ENCODE results near the gene BICDL1. TPM values are rescaled to one million over a fixed set of nuclear protein-coding genes. Genes with fewer than 3 reads are reported as not detected.

Gene BICDL1
- polyA plus RNA-seq, 4 donors: 34.5 to 42.7 (median 39.7) TPM

DNA sequence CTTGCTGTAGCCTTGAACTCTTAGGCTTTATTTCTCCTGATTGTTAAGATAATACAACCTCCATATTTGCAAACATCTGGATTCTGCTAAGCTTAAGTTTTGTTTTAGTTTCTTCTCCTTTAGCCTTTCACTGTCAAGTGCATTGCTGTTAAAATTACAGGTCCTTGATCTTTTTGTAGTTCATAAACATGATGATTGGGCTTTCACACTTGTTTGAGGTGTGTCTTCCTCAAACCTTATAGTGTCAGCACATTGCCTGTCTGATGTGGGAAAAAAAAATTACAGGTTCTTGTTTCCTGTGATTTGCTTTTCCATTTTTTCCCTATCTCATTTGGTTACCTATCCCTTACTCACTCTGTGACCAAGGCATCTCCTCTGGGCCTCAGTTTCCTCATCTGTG is 59.2 kb downstream of the BICDL1 start:
- no peak for DNase-seq (ENCODE audit: low read depth in 4 of 4, low spot score in 2 of 4)

DNA sequence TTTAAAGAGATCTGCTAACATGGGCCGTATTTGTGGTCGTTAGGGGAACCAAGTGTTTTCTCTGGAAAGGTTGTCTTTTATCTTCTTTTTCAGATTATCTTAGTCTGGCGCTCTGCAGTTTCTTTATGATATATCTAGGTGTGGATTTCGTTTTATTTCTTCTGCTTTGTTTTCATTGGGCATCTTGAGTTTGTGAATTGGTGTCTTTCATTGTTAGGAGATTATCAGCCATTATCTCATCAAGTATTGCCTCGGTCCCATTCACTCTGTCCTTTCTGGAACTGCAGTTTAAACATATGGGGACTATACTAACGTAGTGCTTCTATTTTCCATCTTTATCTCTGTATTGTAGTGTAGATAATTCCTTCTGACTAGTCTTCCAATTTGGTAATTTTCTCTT is 60.4 kb downstream of the BICDL1 start:
- DNase-seq (ENCODE audit: low read depth in 4 of 4, low spot score in 2 of 4): no peak

DNA sequence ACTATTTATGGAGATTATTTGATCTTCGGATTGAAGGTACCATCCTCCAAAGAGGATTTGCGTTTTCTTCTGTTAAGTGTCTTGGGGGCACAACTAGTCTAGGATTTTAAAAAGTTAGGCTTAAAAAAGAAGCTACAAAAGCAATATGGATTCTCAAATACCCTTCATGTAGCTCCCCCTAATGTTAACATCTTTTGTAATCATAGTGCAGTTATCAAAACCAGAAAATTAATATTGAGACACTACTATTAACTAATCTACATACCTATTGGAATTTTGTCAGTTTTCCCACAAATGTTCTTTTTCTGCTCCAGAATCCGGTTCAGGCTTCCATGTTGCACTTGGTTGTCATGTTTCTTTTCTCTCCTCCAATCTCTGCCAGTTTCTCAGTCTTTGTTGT is 62.5 kb downstream of the BICDL1 start:
- no peak for DNase-seq (ENCODE audit: low read depth in 4 of 4, low spot score in 2 of 4)

DNA sequence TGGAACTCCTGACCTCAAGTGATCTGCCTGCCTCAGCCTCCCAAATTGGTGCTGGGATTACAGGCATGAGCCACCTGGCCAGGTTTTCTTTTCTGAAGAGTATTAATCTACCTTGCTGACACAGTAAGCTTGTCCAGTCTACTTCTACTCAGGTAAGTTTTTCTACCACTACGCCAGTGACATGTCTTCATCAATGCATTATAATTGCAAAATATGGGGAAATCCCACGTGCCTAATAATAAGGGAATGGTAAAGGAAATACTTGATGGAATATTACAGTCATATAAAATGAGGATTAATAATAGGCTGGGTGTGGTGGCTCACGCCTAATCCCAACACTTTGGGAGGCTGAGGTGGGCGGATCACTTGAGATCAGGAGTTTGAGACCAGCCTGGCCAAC is 65.3 kb downstream of the BICDL1 start:
- DNase-seq (ENCODE audit: low read depth in 4 of 4, low spot score in 2 of 4): no peak

DNA sequence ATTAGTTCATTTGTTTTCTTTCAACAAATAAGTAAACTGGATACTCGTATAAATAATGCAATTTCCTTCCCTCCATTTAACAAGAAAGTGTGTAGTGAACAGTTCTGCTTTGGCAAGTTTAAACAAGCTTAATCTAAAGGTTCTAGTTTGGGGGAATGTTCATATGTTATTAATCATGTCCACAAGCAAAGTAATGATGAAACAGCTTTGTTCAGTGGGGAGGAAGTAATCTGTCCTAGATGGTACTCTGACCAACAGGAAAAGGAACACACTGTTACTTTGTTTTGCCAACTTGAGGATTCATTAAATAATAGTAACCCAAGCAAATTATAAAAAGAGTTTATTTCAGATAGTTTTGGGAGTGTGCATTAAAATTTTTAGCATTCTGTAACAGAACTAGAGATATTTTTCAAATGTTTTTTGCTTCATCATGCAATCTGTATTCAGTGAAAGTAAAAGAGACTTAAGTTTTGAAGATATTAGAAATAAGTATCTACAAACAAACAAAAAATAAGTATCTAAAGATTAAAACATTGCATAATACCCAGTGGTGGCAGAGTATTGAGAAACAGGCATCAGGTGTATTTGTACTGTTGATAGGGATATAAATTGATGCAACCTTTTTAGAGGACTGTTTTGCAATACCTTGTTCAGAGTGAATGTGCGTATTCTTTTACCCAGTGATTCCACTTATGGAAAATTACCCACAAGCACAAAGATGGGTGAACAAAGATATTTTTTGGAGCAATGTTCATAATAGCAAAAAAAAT is 66.4 kb downstream of the BICDL1 start:
- no peak for DNase-seq (ENCODE audit: low read depth in 4 of 4, low spot score in 2 of 4)

DNA sequence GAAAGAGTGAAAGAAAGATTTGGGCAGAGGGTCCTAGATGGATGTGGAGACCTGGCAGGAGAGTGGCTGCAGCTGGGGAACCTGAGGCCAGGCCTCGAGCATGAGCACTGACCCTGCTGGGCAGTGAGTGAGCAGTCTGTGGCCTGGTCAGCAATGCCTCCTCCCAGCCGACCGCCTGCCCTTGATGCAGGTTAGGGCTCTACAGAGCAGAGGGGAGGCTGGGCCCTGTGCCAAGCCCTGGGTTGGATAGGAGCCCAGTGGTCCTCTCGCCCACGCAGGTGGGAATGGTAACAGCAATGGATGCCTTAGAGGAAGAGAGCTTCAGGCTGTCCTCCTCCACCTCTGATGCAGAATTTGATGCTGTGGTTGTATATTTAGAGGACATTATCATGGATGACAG is 67.7 kb downstream of the BICDL1 start:
- DNase-seq (ENCODE audit: low read depth in 4 of 4, low spot score in 2 of 4): no peak

DNA sequence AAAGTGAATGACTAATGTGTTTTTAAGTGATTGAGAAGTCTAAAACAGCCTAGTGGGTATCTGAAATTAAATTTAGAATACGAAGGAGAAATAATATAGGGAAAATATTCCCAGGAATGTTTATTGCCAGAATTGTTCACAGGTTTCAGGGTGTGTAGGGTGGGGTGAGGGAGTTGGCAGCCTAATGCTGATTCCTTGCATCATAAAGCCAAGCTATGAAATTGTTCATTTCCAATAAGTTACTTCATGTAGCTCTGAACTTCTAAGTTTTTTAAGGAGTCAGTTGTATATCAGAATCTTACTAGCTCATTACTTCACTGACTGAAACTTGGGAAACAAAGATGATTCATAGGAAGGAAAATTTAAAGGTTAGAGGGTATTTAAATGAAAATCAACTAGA is 71.2 kb downstream of the BICDL1 start:
- DNase-seq (ENCODE audit: low read depth in 4 of 4, low spot score in 2 of 4): no peak

DNA sequence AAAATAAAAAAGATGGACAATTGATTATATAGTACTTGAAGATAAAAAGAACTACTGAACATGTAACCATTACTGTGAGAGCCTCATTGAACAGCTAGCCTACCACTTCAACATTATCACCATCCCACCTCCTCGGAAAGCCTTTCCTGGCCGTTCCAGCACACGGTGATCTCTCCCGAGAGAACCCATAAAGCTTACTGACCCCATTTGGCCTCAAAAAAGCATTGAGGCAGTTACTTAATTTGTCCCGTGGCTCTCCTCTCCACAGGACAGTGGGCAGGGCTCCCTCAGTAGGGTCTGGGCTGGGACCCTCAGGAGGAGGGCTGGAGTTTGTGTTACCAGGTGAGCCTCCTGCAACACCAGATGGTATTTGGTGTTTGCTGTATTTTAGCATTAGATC is 71.7 kb downstream of the BICDL1 start:
- DNase-seq (ENCODE audit: low read depth in 4 of 4, low spot score in 2 of 4): no peak

DNA sequence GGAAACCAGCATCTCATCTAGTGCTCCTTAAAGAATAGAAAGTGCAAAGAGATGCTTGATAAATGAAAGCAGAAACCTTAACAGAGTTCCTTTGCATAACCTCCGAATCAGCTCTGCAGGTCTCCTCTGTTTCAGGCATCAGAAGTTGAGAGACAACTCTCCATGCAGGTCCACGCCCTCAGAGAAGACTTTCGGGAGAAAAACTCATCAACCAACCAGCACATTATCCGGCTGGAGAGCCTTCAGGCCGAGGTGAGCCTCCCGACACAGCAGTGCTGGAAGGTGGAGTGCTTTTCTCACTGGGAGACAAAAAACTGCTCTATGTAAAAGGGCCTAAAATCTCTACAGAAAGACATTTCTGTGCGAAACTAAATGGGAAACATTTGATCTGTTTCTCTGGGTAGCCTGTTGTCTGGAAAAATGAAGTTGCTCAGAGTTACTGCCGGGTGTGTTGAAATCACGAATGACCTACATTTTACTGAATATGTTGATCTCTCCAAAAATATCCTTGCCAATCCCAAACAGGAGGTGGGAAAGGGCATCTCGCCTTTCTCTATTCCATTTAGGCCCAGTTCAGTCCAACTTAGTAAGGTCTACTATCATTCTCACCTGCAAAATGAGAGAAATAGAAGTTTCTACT is 72.7 kb downstream of the BICDL1 start:
- no peak for DNase-seq (ENCODE audit: low read depth in 4 of 4, low spot score in 2 of 4)

DNA sequence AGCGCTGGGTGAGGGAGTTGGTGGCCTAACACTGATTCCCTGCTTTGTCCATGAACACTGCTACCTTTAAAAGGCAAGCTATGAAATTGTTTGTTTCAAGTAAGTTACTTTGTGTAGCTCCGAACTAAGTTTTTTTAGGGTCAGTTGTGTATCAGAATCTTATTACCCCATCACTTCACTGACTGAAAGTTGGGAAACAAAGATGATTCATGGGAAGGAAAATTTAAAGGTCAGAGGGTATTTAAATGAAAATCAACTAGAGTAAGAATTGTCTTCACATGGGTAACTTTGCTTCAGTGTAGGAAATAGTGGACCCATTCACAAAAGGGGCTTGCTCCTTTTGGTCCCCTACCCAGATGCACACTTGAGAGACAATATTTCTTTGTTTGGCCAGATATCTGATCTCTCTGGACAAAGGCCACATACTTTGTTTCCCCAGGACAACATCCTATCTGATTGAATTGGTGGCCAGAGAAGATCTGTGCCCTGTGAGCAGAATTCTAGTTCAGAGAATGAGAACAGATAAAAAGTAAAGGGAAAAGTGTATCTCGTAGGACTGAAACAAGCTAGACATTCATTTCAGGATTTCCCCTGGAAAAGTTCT is 74.0 kb downstream of the BICDL1 start:
- no peak for DNase-seq (ENCODE audit: low read depth in 4 of 4, low spot score in 2 of 4)

DNA sequence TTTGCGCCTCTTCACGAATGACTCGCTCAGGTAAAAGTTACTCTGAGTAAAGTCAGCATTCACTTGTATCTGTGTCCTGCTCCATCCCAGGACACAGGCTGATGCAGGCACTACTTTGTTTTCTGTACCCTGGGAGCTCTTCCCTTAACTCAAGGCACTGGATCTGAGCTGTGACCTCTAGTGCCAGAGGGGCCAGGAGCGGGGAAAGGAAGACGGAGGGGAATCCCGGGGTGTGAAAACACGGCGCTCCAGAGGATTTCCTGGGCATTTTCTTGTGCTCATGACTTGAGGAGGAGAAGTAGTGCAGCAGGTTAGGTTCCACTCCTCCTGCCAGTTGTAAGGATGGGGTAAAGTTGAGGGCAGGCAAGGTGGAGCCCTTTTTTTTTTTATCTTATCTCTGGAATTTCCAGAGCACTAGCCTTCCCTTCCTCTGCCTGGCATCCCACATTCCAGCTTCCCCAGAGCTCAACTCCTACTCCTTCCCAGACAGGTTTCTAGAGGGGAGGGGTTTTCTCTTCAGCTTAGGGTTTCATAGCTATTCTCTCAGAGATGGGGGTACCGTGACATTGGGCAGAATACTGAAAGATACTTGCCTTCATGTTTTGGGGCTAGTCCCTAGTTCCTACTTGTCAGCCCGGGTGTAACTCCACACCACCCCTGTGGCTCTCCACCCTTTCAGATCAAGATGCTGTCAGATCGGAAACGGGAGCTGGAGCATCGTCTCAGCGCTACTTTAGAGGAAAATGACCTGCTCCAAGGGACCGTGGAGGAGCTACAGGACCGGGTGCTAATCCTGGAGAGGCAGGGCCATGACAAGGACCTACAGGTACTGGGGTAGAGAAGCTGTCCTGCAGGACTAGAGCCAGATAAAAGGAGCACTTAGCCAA is 75.3 kb downstream of the BICDL1 start:
- DNase-seq (ENCODE audit: low read depth in 4 of 4, low spot score in 2 of 4): no peak

DNA sequence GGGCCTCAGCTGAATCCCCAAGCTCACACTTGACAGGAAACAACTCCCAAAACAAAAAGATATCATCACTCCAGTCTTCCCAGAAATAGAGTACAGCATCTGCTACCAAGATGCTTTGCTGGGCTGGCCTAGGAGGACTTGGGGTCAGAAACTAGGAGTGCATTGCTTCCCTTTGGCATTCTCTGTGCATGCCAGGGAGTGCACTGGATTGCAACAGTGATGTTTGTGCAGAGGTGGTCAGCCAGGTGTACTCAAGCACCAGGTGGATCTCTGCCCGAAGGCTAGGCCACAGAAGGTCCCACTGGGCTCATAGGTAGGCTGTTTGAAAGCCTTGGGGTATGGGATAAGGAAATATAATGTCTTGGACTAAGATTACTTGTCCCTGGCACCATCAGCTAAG is 76.4 kb downstream of the BICDL1 start:
- no peak for DNase-seq (ENCODE audit: low read depth in 4 of 4, low spot score in 2 of 4)

DNA sequence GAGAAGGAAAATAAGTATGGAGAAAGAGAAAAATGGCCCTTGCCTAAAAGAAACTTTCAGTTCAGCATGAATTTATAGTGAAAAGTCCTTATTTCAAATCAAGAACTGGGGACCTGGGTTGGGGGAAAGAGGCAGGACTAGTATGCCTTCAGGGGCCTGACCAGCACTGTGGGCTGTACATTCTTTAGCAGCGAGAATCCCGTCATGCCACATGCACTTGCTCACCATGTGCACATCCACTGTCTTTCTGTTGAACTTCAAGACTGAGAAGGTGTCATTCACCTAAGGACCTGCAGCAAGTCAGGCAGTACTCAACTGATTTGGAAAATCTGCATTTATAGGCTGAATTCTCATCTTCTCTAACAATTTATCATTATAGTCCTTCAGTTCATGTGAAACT is 77.3 kb downstream of the BICDL1 start:
- DNase-seq (ENCODE audit: low read depth in 4 of 4, low spot score in 2 of 4): no peak

DNA sequence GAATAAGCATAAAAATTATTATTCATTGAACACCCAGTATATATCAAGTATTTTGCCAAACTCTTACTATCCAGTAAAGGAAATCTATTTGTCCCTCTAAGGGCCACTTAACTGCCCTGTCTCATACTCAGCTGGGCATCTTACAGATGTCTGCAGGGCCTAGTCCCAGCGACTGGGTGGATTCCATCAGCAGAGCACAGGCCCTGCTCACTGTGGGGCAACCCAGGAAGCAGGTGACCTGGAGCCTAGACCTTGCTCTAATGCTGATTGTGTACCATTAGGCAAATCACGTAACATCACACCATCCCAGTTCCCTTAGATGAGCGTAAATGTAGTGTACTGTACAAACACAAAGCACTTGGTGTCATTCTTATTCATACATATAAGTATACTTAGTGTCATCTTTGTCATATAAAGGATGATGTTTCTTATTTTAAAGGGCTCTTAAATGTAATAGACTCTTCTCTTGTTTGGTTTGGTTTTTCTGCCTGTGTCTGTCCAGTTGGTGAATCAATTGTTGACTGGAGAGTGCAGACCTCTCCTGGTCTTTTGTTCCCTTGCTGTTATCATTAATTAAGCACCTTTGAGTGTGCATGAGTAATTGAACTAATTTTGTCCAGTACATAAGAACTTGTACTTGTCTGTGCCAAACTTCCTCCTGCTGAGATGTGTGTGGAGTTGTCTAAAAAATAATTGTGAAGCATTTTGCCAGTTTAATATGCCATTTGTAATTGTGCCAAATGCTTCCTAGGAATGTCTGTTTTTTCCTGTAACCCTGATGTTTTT is 78.2 kb downstream of the BICDL1 start:
- DNase-seq (ENCODE audit: low read depth in 4 of 4, low spot score in 2 of 4): no peak

DNA sequence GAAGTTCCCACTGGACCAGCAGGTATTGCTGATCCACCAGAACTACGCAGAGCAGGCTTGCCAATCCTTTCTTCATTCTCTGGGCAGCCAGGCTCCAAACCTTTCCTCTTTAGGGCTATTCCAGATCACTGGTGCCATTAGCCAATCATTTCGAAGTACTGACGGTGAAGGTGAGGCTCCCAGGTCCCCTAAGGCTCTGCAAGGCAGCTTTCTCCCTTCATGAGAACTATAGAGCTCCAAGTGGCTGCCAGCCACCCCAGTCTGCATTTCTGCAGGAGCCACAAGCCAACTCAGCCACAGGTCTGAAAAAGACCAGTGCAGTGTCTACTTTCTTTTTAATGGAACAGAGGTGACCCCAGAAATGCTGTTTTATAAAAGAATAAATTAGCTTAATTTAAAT is 78.9 kb downstream of the BICDL1 start:
- DNase-seq (ENCODE audit: low read depth in 4 of 4, low spot score in 2 of 4): no peak

DNA sequence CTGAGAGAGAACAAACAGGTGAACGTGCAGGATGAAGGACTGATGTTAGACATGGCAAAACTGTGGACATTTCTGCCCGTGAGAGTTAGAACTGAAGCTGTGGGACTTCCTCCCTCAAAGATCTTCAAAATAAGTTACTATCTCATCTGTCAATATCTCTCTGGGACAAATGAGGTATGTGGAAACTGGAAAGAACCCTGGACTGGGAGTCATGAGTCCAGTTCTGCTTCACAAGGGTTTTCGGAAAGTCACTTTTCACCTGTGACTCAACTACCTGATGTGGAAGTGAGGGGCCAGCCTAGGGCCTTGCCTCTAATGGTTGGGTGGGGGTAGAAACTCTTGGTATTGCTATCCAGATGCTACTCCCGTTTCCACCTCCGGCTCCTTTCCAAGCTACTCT is 80.2 kb downstream of the BICDL1 start:
- no peak for DNase-seq (ENCODE audit: low read depth in 4 of 4, low spot score in 2 of 4)

DNA sequence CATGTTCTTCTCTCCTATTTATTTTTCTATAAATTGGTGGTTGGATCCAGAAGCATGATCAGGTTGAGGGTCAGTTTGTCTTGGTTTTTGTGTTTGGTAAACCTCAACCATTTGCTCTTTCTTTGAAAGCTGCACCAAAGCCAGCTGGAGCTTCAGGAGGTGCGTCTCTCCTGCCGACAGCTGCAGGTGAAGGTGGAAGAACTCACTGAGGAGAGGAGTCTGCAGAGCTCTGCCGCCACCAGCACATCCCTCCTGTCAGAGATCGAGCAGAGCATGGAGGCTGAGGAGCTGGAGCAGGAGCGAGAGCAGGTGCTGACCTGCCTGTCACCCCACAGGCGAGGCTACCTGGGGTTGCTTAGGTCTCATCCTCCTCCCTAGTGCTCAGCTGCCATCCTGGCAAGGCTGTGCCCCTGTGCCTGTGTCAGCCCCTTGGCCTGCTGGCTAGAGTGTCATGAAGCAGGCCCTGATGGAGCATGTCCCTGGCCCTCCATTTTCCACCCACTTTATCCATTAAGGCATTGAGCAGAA is 82.5 kb downstream of the BICDL1 start:
- no peak for DNase-seq (ENCODE audit: low read depth in 4 of 4, low spot score in 2 of 4)

DNA sequence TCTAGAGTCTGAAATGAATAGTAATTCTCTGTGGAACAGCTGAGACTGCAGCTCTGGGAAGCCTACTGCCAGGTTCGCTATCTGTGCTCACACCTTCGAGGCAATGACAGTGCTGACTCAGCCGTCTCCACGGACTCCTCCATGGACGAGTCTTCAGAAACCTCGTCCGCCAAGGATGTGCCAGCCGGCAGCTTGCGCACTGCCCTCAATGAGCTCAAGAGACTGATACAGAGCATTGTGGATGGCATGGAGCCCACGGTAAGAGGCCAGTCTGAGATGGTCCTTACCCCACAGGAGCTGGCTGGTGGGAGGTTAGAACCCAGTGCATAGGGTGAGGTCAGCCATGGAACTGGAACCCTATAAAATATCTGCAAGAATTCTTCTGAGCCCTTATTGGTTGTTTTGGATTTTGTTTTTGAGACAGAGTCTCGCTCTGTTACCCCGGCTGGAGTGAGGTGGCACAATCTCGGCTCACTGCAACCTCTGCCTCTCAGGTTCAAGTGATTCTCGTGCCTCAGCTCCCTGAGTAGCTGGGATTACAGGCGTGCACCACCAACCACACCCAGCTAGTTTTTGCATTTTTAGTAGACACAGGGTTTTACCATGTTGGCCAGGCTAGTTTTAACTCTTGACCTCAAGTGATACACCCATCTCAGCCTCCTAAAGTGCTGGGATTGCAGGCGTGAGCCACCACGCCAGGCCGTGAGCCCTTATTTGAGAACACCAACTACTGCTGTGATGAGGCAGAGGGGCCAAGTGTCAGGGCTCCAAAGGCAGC is 83.6 kb downstream of the BICDL1 start:
- no peak for DNase-seq (ENCODE audit: low read depth in 4 of 4, low spot score in 2 of 4)

DNA sequence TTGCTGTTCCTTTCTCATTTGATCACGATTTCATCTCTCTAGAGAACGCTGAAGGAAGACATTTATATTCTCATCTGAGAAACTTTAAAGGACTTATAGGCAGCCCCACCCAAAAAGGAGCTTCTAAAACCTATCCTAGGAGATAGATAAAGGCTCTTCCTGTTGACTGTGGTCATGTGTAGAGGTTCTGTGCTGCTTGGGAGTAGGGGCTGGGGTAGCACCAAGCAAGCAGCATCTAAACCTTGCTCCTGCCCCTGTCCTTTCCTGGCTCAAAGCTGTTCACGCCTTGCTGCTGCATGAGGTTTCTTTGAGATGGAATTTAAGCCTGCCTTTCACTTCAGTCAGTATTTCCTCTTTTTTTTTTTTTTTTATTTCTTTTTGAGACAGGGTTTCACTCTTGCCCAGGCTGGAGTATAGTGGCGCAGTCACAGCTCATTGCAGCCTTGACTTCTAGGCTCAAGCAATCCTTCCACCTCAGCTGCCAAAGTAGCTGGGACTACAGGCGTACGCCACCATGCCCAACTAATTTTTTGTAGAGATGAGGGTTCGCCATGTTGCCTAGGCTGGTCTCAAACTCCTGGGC is 86.1 kb downstream of the BICDL1 start:
- DNase-seq (ENCODE audit: low read depth in 4 of 4, low spot score in 2 of 4): no peak
